ENCODE measurements around the gene THNSL1.

DNA sequence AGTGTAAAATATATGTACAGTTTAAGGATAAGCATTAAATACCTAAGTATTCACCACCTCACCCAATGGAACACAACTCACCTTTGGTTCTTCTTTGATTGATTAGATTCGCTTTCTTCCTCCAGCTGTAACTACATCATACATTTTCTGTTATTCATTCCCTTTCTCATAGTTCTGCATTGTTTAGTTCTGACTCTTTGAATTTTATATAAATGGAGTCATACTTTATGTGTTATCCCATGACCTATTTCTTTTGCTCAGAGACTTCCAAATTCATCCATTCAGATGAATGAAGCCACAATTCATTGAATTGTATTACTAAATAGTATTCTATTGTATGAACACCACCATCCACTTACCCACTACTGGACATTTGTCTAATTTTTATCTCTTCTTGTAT is 12.3 kb downstream of the THNSL1 start:
- TF ChIP-seq POLR2A (IDR thresholded peaks at IDR 0.05; ENCODE audit: extremely low read depth, insufficient read length) (no peak), MYC (IDR thresholded peaks at IDR 0.05; ENCODE audit: low read depth, low read length) (no peak)
- TF ChIP-seq, protein P1, sequence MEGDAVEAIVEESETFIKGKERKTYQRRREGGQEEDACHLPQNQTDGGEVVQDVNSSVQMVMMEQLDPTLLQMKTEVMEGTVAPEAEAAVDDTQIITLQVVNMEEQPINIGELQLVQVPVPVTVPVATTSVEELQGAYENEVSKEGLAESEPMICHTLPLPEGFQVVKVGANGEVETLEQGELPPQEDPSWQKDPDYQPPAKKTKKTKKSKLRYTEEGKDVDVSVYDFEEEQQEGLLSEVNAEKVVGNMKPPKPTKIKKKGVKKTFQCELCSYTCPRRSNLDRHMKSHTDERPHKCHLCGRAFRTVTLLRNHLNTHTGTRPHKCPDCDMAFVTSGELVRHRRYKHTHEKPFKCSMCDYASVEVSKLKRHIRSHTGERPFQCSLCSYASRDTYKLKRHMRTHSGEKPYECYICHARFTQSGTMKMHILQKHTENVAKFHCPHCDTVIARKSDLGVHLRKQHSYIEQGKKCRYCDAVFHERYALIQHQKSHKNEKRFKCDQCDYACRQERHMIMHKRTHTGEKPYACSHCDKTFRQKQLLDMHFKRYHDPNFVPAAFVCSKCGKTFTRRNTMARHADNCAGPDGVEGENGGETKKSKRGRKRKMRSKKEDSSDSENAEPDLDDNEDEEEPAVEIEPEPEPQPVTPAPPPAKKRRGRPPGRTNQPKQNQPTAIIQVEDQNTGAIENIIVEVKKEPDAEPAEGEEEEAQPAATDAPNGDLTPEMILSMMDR (IDR thresholded peaks at IDR 0.05; ENCODE audit: low read depth, low read length): no peak
- TF ChIP-seq, protein P2, sequence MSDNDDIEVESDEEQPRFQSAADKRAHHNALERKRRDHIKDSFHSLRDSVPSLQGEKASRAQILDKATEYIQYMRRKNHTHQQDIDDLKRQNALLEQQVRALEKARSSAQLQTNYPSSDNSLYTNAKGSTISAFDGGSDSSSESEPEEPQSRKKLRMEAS (IDR thresholded peaks at IDR 0.05; ENCODE audit: low read depth, low read length): no peak
